NCI-H2029 (cell line): ENCODE measurements around the gene BCLAF1.
A peak's percentile ranks its signal among the peaks of the same experiment; 100 is the strongest.

Source experiments
- DNase-seq: peaks from one replicate; lab custom pipeline; 2025; lab: John Stamatoyannopoulos, UW

BCLAF1 gene, protein sequence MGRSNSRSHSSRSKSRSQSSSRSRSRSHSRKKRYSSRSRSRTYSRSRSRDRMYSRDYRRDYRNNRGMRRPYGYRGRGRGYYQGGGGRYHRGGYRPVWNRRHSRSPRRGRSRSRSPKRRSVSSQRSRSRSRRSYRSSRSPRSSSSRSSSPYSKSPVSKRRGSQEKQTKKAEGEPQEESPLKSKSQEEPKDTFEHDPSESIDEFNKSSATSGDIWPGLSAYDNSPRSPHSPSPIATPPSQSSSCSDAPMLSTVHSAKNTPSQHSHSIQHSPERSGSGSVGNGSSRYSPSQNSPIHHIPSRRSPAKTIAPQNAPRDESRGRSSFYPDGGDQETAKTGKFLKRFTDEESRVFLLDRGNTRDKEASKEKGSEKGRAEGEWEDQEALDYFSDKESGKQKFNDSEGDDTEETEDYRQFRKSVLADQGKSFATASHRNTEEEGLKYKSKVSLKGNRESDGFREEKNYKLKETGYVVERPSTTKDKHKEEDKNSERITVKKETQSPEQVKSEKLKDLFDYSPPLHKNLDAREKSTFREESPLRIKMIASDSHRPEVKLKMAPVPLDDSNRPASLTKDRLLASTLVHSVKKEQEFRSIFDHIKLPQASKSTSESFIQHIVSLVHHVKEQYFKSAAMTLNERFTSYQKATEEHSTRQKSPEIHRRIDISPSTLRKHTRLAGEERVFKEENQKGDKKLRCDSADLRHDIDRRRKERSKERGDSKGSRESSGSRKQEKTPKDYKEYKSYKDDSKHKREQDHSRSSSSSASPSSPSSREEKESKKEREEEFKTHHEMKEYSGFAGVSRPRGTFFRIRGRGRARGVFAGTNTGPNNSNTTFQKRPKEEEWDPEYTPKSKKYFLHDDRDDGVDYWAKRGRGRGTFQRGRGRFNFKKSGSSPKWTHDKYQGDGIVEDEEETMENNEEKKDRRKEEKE

DNA sequence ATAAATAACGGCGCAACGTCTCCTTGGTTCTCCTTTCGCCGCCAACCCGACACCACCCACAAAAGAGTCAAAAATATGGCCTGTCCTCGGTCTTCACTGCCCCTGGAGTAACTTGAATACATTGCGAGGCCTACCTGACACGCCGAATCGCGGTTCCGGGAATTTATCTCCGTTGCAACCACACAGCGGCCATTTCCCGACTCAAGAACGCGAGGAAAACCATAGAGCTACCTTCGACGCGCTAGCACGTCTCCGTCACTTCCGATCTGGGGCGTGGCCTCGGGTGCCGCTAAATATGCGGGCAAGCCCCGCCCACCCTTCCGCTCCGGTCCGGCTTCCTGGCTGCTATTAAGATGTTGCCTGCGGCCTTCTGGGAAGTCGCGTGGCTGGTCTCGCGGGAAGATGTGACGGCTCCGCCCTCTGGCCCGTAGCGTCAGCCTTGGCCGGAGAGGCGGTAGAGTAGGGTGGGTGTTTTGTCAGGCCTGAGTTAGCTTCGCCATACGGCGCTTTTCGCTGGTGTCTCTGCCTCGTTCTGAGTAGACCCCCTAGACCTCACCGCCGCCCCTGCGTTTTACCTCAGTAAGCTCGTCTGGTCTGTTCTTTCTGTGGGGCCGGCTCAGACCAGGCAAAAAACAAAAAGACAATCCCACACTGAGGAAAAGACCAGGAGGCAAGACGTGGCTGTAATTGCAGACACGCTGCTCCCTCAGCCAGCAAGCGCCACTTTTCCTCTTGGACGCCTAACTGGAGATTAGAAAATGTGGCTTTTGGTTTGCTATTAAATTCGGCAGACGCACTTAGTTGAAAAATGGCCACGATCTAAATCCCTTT is at the start of gene BCLAF1:
BCLAF1 (minus strand) TSS at position 268 of the 831 bp plus-strand sequence. CDS start 9,980 bp downstream, outside the sequence.
- peak; percentile 90 for DNase-seq

GRCh38 chr6:136338486-136338885 is 48.8 kb upstream of the BCLAF1 start:
- DNase-seq, result no peak

- DNase-seq, result no peak
Observed at GRCh38 chr6:136337606-136338005, 48.0 kb upstream of the BCLAF1 start.

GRCh38 chr6:136337121-136337520 is 47.5 kb upstream of the BCLAF1 start:
- DNase-seq, result no peak

GRCh38 chr6:136335736-136336363 is 46.2 kb upstream of the BCLAF1 start:
- DNase-seq, result no peak

DNA sequence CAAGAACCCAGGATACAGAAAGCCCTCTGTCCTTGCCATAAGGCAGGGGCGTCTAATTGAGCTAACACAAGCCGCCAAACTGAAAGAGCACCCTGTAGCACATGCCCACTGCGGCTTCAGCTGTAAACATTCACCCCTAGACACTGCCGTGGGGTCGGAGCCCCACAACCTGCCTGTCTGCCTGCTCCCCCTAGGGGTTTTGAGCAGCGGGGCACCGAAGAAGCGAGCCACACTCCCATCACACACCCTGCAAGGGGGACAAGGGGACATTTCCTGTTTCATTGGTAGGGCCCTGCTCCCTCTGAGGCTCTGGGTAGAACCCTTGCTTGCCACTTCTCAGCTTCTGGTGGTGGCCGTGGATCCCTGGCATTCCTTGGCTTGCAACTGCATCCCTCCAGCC is 45.2 kb upstream of the BCLAF1 start:
- DNase-seq, result no peak

DNA sequence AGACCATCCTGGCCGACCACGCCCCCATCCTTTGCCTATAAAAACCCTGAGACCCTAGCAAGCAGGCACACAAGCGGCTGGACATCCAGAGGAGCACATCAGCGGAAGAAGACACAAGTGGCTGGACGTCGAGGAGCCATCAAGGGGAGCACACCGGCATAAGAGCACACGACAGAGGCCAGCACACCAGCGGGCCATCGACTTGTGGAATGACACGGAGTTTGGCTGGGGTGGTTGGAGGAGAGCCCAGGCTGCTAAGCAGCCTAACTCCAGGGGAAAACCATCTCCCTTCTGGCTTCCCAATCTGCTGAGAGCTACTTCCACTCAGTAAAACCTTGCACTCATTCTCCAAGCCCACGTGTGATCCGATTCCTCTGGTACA is 44.8 kb upstream of the BCLAF1 start:
- no peak for DNase-seq

- DNase-seq, result no peak
Observed at GRCh38 chr6:136333824-136334464, 44.3 kb upstream of the BCLAF1 start.

GRCh38 chr6:136331461-136331860 is 41.8 kb upstream of the BCLAF1 start:
- DNase-seq, result no peak

DNA sequence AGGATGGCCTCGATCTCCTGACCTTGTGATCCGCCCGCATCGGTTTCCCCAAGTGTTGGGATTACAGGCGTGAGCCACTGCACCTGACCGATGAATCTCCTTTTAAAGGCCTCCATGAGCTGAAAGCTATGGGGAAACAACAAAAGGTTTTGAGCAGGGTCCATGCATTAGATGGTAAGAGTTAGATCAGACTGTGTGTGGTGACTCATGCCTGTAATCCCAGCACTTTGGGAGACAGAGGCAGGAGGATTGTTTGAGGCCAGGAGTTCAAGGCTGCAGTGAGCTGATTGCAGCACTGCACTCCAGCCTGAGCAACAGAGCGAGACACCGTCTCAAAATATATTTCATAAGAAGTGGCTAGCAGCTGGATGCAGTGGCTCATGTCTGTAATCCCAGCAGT is 41.0 kb upstream of the BCLAF1 start:
- no peak for DNase-seq

DNA sequence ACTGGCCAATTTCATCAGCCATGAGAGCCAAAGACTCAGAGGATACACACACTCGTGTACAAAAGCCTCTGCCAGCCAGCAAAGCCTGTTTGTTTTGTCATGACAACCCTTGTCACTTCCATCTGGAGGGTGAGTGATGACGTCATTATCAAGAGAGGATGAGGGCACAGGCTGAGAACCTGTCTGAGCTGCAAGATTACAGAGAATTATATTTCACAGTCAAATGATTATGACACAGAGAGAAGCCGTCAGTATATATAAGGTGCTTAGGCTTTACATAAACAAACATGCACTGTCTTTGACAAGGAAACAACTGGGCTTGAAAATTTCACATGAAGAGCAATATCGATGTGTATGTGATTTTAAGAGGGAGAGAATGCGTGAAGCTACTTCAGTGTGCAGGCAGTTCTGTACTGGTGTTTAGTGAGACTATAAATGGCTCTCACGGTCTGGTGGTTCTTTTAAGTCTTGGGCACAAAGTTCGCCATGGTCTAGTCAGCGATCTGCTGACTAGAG is 36.5 kb upstream of the BCLAF1 start:
- peak; percentile 88 for DNase-seq

DNA sequence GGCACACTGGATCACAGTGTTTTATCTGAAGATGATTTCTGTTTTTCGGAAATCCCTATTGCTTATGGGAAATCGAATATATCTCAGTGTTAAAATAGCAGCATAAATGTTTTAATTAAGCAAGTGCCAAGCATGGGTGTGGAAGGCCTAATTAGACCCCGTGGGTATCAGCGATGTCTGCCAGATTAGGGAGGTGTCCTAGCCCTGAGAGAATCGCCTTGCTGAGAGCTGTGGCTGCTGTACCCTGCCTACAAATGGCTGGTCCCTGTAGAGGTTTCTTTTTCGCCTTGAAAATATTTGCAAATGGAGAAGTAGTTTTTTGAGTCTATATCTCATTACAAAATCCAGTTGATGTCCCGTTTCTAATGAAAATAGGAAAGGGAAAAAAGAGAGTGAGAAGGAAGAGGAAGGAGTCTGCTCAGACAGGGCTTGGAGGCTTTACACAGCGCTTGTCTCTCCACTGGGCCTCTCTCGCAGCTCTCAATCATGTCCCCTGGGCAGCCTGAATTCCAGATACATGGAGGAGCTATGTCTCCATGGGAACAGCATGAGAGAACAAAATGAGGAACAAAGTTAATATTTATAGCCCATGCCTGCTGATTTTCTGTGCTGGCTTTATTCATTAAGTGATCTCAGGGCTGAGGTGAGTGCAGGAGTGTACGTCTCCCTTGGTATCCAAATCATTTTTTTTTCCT is 35.2 kb upstream of the BCLAF1 start:
- DNase-seq, result no peak

DNA sequence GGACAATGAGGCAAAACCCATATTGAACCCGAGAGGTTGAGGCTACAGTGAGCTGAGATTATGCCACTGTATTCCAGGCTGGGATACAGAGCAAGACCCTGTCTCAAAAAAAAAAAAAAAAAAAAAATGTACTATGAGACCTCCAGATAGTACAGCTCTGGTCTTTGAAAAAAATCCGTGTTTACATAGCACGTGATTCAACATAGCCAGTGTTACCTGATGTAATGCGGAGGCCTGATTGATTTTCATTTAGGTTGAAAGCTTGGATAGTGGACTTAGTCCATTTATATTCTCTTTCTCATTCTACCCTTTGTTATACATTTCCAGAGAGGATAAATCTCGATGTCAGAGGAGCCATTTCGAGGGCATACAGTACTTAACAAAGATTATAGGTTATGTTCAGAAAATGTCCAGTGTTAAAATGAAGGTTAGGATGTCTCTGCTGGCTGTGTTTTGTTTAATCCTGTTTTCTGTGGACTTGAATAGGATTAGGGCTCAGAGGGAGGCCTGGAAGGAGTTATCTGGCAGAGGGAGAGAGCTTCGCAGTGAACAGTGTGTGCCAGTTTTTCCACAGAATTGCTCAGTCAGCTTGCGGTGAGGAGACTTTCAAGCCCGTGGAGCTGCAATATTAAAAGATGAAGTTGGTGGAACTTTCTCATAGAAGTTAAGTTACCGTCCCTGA is 33.9 kb upstream of the BCLAF1 start:
- DNase-seq, result no peak

- no peak for DNase-seq
Observed at GRCh38 chr6:136319732-136320131, 30.1 kb upstream of the BCLAF1 start.

DNA sequence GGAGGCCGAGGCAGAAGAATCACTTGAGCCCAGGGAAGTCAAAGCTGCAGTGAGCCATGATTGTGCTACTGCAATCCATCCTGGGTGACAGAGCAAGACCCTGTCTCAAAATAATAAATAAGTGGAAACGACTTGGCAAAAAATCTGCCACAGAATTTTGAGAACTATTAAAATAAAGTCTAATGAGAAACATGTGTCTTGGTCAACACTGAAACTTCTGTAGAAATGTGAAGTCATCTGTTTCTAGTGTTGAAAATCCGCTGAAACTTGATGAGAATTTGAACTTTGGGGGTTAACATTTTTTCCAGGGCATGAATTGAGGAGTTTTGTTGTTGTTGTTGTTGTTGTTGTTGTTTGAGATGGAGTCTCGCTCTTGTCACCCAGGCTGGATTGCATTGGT is 29.0 kb upstream of the BCLAF1 start:
- no peak for DNase-seq

GRCh38 chr6:136317971-136318370 is 28.3 kb upstream of the BCLAF1 start:
- no peak for DNase-seq

DNA sequence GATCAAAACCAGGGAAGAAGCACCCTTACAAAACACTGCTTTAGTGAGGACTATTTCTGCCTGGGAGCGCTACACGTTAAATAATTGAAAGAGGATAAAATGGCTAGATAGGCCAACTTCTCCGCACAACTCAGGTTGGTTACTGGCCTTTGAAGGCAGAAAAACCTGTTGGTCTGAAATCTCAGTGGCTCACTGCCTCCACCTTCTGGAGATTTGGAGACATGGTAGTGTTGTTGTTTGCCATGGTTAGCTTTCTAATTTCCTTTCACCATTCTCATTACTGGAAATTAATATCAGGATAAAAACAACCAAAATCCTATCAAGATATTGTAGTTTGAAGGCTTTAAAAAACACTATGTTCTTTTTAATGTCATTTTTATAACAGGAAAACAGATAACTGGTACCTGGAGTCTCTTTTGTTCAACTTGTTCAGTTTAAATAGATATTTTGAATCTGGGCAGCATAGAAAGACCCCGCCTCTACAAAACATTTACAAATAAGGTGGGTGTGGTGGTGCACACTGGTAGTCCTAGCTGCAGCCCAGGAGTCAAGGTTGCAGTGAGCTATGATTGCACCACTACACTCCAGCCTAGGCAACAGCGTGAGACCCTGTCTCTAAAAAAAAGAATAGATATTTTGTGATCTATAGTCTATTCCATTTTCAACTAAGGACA is 27.5 kb upstream of the BCLAF1 start:
- DNase-seq, result peak; percentile 12

- no peak for DNase-seq
Observed at GRCh38 chr6:136315594-136315993, 25.9 kb upstream of the BCLAF1 start.

GRCh38 chr6:136312975-136313374 is 23.3 kb upstream of the BCLAF1 start:
- DNase-seq, result no peak
